Calu3 (cell line): ENCODE results near the gene AKAP12. TPM values are rescaled to one million over a fixed set of nuclear protein-coding genes. Genes with fewer than 3 reads are reported as not detected.

Source experiments
- BruUV-seq: library from RNA; stranded (reverse); fragments of 400-500 nt; replicated peaks from 2 replicates; lab custom pipeline; 2021; lab: Mats Ljungman, UMichigan
- CTCF ChIA-PET: fragments of 300-600 bp; sonication (Branson Sonifier 250); formaldehyde crosslinking; loops from one replicate; lab custom pipeline; 2022; ENCODE audit warnings: antibody characterized with exemption; lab: Charles Lee
- DNase-seq: peaks from one replicate; pipeline ENCODE4 v3.0.0; 2022
- H3K27ac Mint-ChIP-seq: one replicate; pipeline ENCODE4 v1.8.0; 2022; ENCODE audit warnings: mixed read lengths; ENCODE audit not compliant: unreplicated experiment
- H3K27me3 Mint-ChIP-seq: one replicate; pipeline ENCODE4 v1.8.0; 2022; ENCODE audit warnings: mixed read lengths; ENCODE audit not compliant: unreplicated experiment
- H3K36me3 Mint-ChIP-seq: one replicate; pipeline ENCODE4 v1.8.0; 2022; ENCODE audit warnings: mild to moderate bottlenecking, moderate library complexity, mixed read lengths; ENCODE audit not compliant: insufficient read depth, unreplicated experiment
- H3K4me1 Mint-ChIP-seq: one replicate; pipeline ENCODE4 v1.8.0; 2022; ENCODE audit warnings: mild to moderate bottlenecking, low read depth, mixed read lengths; ENCODE audit not compliant: unreplicated experiment
- H3K4me3 Mint-ChIP-seq: one replicate; pipeline ENCODE4 v1.8.0; 2022; ENCODE audit warnings: mild to moderate bottlenecking, low read depth, moderate library complexity, mixed read lengths; ENCODE audit not compliant: unreplicated experiment
- H3K9me3 Mint-ChIP-seq: one replicate; pipeline ENCODE4 v1.8.0; 2022; ENCODE audit warnings: low read depth, mixed read lengths; ENCODE audit not compliant: unreplicated experiment
- CTCF ChIP-seq: fragments of 200-600 bp; IDR thresholded peaks from one replicate; pipeline ENCODE4 v1.8.0; 2022; ENCODE audit warnings: antibody characterized with exemption; ENCODE audit not compliant: unreplicated experiment
- intact Hi-C: fragments of 100-400 bp; cut with micrococcal nuclease; formaldehyde crosslinking; loops from one replicate; pipeline ENCODE4 v1.10.0; 2022; ENCODE audit not compliant: unreplicated experiment
- total RNA-seq: library from RNA; stranded (reverse); gene quantifications from 2 replicates; pipeline ENCODE4 v1.2.3, GENCODE V29; 2022

The AKAP12 gene
- total RNA-seq, 1 experiment from 2014 or later: 31.8 TPM

- no peak for TF ChIP-seq CTCF
- BruUV-seq: TSS peak; percentile 71
- H3K36me3 Mint-ChIP-seq: peaks cover 16% of the 10 kb centered on the region
- DNase-seq: no peak
- peaks cover under 1% of the 10 kb centered on the region for H3K9me3 Mint-ChIP-seq
- peak overlapping the region; percentile 60 for H3K27ac Mint-ChIP-seq
- intact Hi-C loops: loop anchor here (10.0 kb wide), 1 partner anchor 281 kb away; no protein-coding TSS in a partner anchor
- peak overlapping the region; percentile 76 for H3K4me3 Mint-ChIP-seq
- H3K27me3 Mint-ChIP-seq: no peaks in the 10 kb centered on the region
- CTCF ChIA-PET: interaction anchor here (0.5 to 4.2 kb wide), 8 partner anchors 9 to 434 kb away, joined by 3 to 59 read pairs (median 6); partner anchors contain the start of gene AKAP12
- H3K4me1 Mint-ChIP-seq: peaks cover 14% of the 10 kb centered on the region
Observed at GRCh38 chr6:151326116-151326825, 86.5 kb downstream of the AKAP12 start.

- DNase-seq: no peak
- H3K36me3 Mint-ChIP-seq: peaks cover 16% of the 10 kb centered on the region
- no TSS peak for BruUV-seq
- H3K27ac Mint-ChIP-seq: peak overlapping the region; percentile 60
- CTCF ChIA-PET: interaction anchor here (4.2 kb wide), 1 partner anchor 435 kb away, joined by 17 read pairs; no protein-coding TSS in a partner anchor
- no peak for TF ChIP-seq CTCF
- intact Hi-C loops: loop anchor here (10.0 kb wide), 1 partner anchor 282 kb away; no protein-coding TSS in a partner anchor
- peak overlapping the region; percentile 76 for H3K4me3 Mint-ChIP-seq
- H3K27me3 Mint-ChIP-seq: no peaks in the 10 kb centered on the region
- H3K9me3 Mint-ChIP-seq: no peaks in the 10 kb centered on the region
- peaks cover 14% of the 10 kb centered on the region for H3K4me1 Mint-ChIP-seq
Observed at GRCh38 chr6:151327101-151327500, 87.3 kb downstream of the AKAP12 start.

GRCh38 chr6:151330130-151330696, 90.4 kb downstream of the AKAP12 start:
- peaks cover 13% of the 10 kb centered on the region for H3K36me3 Mint-ChIP-seq
- no peaks in the 10 kb centered on the region for H3K4me1 Mint-ChIP-seq
- CTCF ChIA-PET: no interaction called here
- no peak for TF ChIP-seq CTCF
- H3K9me3 Mint-ChIP-seq: no peaks in the 10 kb centered on the region
- DNase-seq: no peak
- H3K4me3 Mint-ChIP-seq: no peak overlapping the region
- intact Hi-C loops: no loop called here
- H3K27ac Mint-ChIP-seq: no peak overlapping the region
- no TSS peak for BruUV-seq
- no peaks in the 10 kb centered on the region for H3K27me3 Mint-ChIP-seq

- no TSS peak for BruUV-seq
- Mint-ChIP-seq H3K27me3 (no peaks in the 10 kb centered on the region), H3K4me3 (no peak overlapping the region), H3K27ac (no peak overlapping the region), H3K9me3 (no peaks in the 10 kb centered on the region), H3K4me1 (no peaks in the 10 kb centered on the region), H3K36me3 (peaks cover 4% of the 10 kb centered on the region)
- DNase-seq: no peak
- TF ChIP-seq CTCF: no peak
- intact Hi-C loops: loop anchor here (2.0 kb wide), 2 partner anchors 321 to 443 kb away; no protein-coding TSS in a partner anchor
- CTCF ChIA-PET: interaction anchor here (0.6 to 1.5 kb wide), 2 partner anchors 186 to 444 kb away, joined by 3 to 17 read pairs; no protein-coding TSS in a partner anchor
Observed at GRCh38 chr6:151335930-151336329, 96.2 kb downstream of the AKAP12 start.
